Liver (tissue), 9 donors: Measurements from ENCODE around the gene CYBA. TPM values are rescaled to one million over a fixed set of nuclear protein-coding genes. Genes with fewer than 3 reads are reported as not detected.

Source experiments
- DNase-seq: peaks from one replicate; pipeline ENCODE4 v3.0.0-alpha.2; 2017; ENCODE audit warnings: low spot score
- H3K27ac ChIP-seq, 2 donors: one replicate each; pipeline ENCODE4 v1.7.0; 2013; ENCODE audit warnings: inconsistent platforms in 2 of 2, low read length in 2 of 2, control low read depth in 1 of 2, low read depth in 1 of 2, mild to moderate bottlenecking in 1 of 2
- H3K27me3 ChIP-seq, 4 donors: one replicate each; pipeline versions ENCODE4 v1.6.1 to v1.7.0; 2013; ENCODE audit warnings: low read length in 3 of 4, inconsistent platforms in 1 of 4, mild to moderate bottlenecking in 1 of 4, moderate library complexity in 1 of 4; ENCODE audit not compliant: control insufficient read depth in 4 of 4, insufficient read depth in 4 of 4
- H3K36me3 ChIP-seq, 4 donors: one replicate each; pipeline versions ENCODE4 v1.6.1 to v1.7.0; 2013; ENCODE audit warnings: low read length in 3 of 4, mild to moderate bottlenecking in 3 of 4, low read depth in 1 of 4, moderate library complexity in 1 of 4; ENCODE audit not compliant: control insufficient read depth in 4 of 4, insufficient read depth in 3 of 4
- H3K4me1 ChIP-seq, 4 donors: one replicate each; pipeline versions ENCODE4 v1.6.1 to v1.7.0; 2013; ENCODE audit warnings: low read length in 3 of 4, mild to moderate bottlenecking in 3 of 4, moderate library complexity in 1 of 4; ENCODE audit not compliant: control insufficient read depth in 4 of 4, insufficient read depth in 4 of 4
- H3K4me3 ChIP-seq, 3 donors: one replicate each; pipeline versions ENCODE4 v1.6.1 to v1.7.0; 2013; ENCODE audit warnings: low read length in 3 of 3, control low read depth in 1 of 3, low read depth in 1 of 3, mild to moderate bottlenecking in 1 of 3
- H3K9ac ChIP-seq, 2 donors: one replicate each; pipeline ENCODE4 v1.7.0; 2013; ENCODE audit warnings: low read length in 2 of 2, mild to moderate bottlenecking in 2 of 2, moderate library complexity in 2 of 2, control low read depth in 1 of 2, low read depth in 1 of 2
- H3K9me3 ChIP-seq, 4 donors: one replicate each; pipeline versions ENCODE4 v1.6.1 to v1.7.0; 2013; ENCODE audit warnings: low read length in 3 of 4; ENCODE audit not compliant: control insufficient read depth in 4 of 4
- ATF3 ChIP-seq: IDR thresholded peaks from 2 replicates; pipeline ENCODE4 v1.6.1; 2016; ENCODE audit warnings: antibody characterized with exemption
- CTCF ChIP-seq: fragments of 150-350 bp; IDR thresholded peaks from 2 replicates; pipeline ENCODE4 v1.5.1; 2017; ENCODE audit warnings: improper control_type of control experiment, low read depth, low read length; ENCODE audit not compliant: missing input control
- EGR1 ChIP-seq, 2 donors: IDR thresholded peaks; 2 replicates each; pipeline ENCODE4 v1.6.1; 2016 to 2018; ENCODE audit warnings: antibody characterized with exemption in 2 of 2, low read depth in 2 of 2
- FOXA1 ChIP-seq: IDR thresholded peaks from 2 replicates; pipeline ENCODE4 v1.6.1; 2016; ENCODE audit warnings: antibody characterized with exemption
- FOXA2 ChIP-seq: IDR thresholded peaks from 2 replicates; pipeline ENCODE4 v1.6.1; 2016; ENCODE audit warnings: antibody characterized with exemption
- GABPA ChIP-seq, 2 donors: IDR thresholded peaks in 1 of 2; conservative IDR thresholded peaks in 1 of 2; 2 replicates each; pipeline ENCODE4 v1.6.1; 2016; ENCODE audit warnings: antibody characterized with exemption in 2 of 2, mild to moderate bottlenecking in 1 of 2, moderate library complexity in 1 of 2
- HNF4A ChIP-seq, 2 donors: conservative IDR thresholded peaks; 2 replicates each; pipeline ENCODE4 v1.6.1; 2016; ENCODE audit warnings: antibody characterized with exemption in 2 of 2, mild to moderate bottlenecking in 2 of 2
- HNF4G ChIP-seq: IDR thresholded peaks from 2 replicates; pipeline ENCODE4 v1.6.1; 2016; ENCODE audit warnings: antibody characterized with exemption
- JUND ChIP-seq, 2 donors: IDR thresholded peaks; 2 replicates each; pipeline ENCODE4 v1.6.1; 2016; ENCODE audit warnings: antibody characterized with exemption in 2 of 2
- MAX ChIP-seq: IDR thresholded peaks from 2 replicates; pipeline ENCODE4 v1.6.1; 2016; ENCODE audit warnings: antibody characterized with exemption
- NR2F2 ChIP-seq: IDR thresholded peaks from 2 replicates; pipeline ENCODE4 v1.6.1; 2016; ENCODE audit warnings: antibody characterized with exemption
- RAD21 ChIP-seq, 2 donors: IDR thresholded peaks; 2 replicates each; pipeline ENCODE4 v1.6.1; 2016; ENCODE audit warnings: antibody characterized with exemption in 2 of 2, mild to moderate bottlenecking in 2 of 2
- REST ChIP-seq: IDR thresholded peaks from 2 replicates; pipeline ENCODE4 v1.6.1; 2016; ENCODE audit warnings: antibody characterized with exemption, mild to moderate bottlenecking
- RXRA ChIP-seq, 2 donors: IDR thresholded peaks; 2 replicates each; pipeline ENCODE4 v1.6.1; 2017 to 2018; ENCODE audit warnings: antibody characterized with exemption in 2 of 2, mild to moderate bottlenecking in 1 of 2
- SP1 ChIP-seq: IDR thresholded peaks from 2 replicates; pipeline ENCODE4 v1.6.1; 2018; ENCODE audit warnings: antibody characterized with exemption, mild to moderate bottlenecking
- TAF1 ChIP-seq: conservative IDR thresholded peaks from 2 replicates; pipeline ENCODE4 v1.6.1; 2016; ENCODE audit warnings: antibody characterized with exemption, mild to moderate bottlenecking
- YY1 ChIP-seq: IDR thresholded peaks from 2 replicates; pipeline ENCODE4 v1.6.1; 2016; ENCODE audit warnings: antibody characterized with exemption, mild to moderate bottlenecking
- ZBTB33 ChIP-seq: IDR thresholded peaks from 2 replicates; pipeline ENCODE4 v1.6.1; 2016; ENCODE audit warnings: antibody characterized with exemption
- WGBS: extraction: QIAGEN DNeasy Blood & Tissue Kit; methylation state at CpG from one replicate; pipeline ENCODE4 v1.1.7; 2013; 5-methylcytosine and 5-hydroxymethylcytosine counted together
- polyA plus RNA-seq, 2 donors: library from polyadenylated mRNA; stranded (reverse) in 1 of 2; unstranded in 1 of 2; fragments of 200-250 nt in 1 of 2; fragments of >200 nt in 1 of 2; fragmentation: Nextera tagmentation in 1 of 2; extraction: Ambion mirVana in 1 of 2; gene quantifications; one replicate each; pipeline versions ENCODE4 v1.2.1 to v1.2.3, GENCODE V29; 2013 to 2015
- total RNA-seq, 2 donors: library from RNA; depleted of rRNA; stranded (reverse); fragments of >200 nt; gene quantifications; one replicate each; pipeline ENCODE4 v1.2.3, GENCODE V29; 2014
- donor health status: healthy.
- donor health status: healthy.
- donor health status: healthy.
- donor health status: healthy.
- donor health status: healthy.

The CYBA gene
- total and polyA plus RNA-seq, 4 donors, result 39.0 to 217 (median 52.6) TPM

GRCh38 chr16:88602091-88602490 is 48.8 kb downstream of the CYBA start (continued):
- TF ChIP-seq JUND (IDR thresholded peaks at IDR 0.05) (peak; percentile 22 to 51), CTCF (no peak), EGR1 (IDR thresholded peaks at IDR 0.05; ENCODE audit: low read depth in 2 of 2) (peak in 1 of 2 donors; percentile 83)

- 87% methylated on average over 9 of the region's 9 CpGs for WGBS
- Histone ChIP-seq H3K4me3 (no peak overlapping the region), H3K27me3 (no peaks in the 10 kb centered on the region), H3K9me3 (no peaks in the 10 kb centered on the region), H3K4me1 (peaks cover 0 to 51% (median 40%) of the 10 kb centered on the region in 4 donors), H3K36me3 (peaks cover 7 to 25% (median 8%) of the 10 kb centered on the region in 4 donors), H3K27ac (peak overlapping the region; percentile 66 to 81), H3K9ac (peak overlapping the region in 1 of 2 donors; percentile 49)
- no peak for TF ChIP-seq GABPA (IDR thresholded peaks at IDR 0.05 in 1 of 2, conservative IDR thresholded peaks at IDR 0.05 in 1 of 2)
- no peak for TF ChIP-seq JUND (IDR thresholded peaks at IDR 0.05)
- TF ChIP-seq SP1, result no peak
- no peak for TF ChIP-seq ZBTB33
- TF ChIP-seq RAD21 (IDR thresholded peaks at IDR 0.05), result no peak
- no peak for TF ChIP-seq MAX
- TF ChIP-seq YY1, result no peak
- TF ChIP-seq REST, result no peak
- no peak for TF ChIP-seq FOXA1
- TF ChIP-seq EGR1 (IDR thresholded peaks at IDR 0.05; ENCODE audit: low read depth in 2 of 2), result no peak
- TF ChIP-seq NR2F2, result no peak
- no peak for TF ChIP-seq CTCF
- no peak for TF ChIP-seq ATF3
- TF ChIP-seq TAF1, result no peak
- no peak for TF ChIP-seq HNF4G
- no peak for TF ChIP-seq RXRA (IDR thresholded peaks at IDR 0.05)
- no peak for TF ChIP-seq HNF4A (conservative IDR thresholded peaks at IDR 0.05)
- TF ChIP-seq FOXA2, result no peak
- DNase-seq, result no peak
Measured at GRCh38 chr16:88601313-88602036, 49.4 kb downstream of the CYBA start.
